A549 (cell line): ENCODE measurements around the gene MAP3K5.

ENCODE experiments used
- BHLHE40 ChIP-seq: IDR thresholded peaks from 2 replicates; pipeline ENCODE4 v1.6.1; 2012; ENCODE audit warnings: low read depth, low read length, inconsistent platforms
- CTCF ChIP-seq: fragments of >200 bp; sonication (Bioruptor Twin); formaldehyde crosslinking; IDR thresholded peaks from 3 replicates; pipeline ENCODE4 v1.5.1; 2016
- EP300 ChIP-seq, 2 experiments: fragments of >200 bp; sonication (Bioruptor Twin); formaldehyde crosslinking; IDR thresholded peaks; 2 replicates in 1 of 2; 3 replicates in 1 of 2; pipeline ENCODE4 v1.6.1; 2016 to 2017
- HOXA7 ChIP-seq: fragments of 250-450 bp; sonication (Bioruptor Pico); IDR thresholded peaks from 2 replicates; pipeline ENCODE4 v1.5.0; 2020; ENCODE audit warnings: mild to moderate bottlenecking, moderate library complexity
- MAZ ChIP-seq: fragments of 150-350 bp; IDR thresholded peaks from 2 replicates; pipeline ENCODE4 v1.6.1; 2014; ENCODE audit warnings: antibody characterized with exemption, low read depth, low read length, borderline replicate concordance
- NR3C1 ChIP-seq: fragments of >200 bp; sonication (Bioruptor Twin); formaldehyde crosslinking; IDR thresholded peaks from 3 replicates; pipeline ENCODE4 v1.6.1; 2017
- PHF8 ChIP-seq: fragments of 200-600 bp; sonication (generic); IDR thresholded peaks from 2 replicates; pipeline ENCODE4 v1.6.1; 2016; ENCODE audit warnings: low read depth, mild to moderate bottlenecking, antibody characterized with exemption, moderate library complexity, borderline replicate concordance
- REST ChIP-seq: fragments of 200-600 bp; sonication (generic); IDR thresholded peaks from 2 replicates; pipeline ENCODE4 v1.6.1; 2016; ENCODE audit warnings: antibody characterized with exemption, mild to moderate bottlenecking, moderate library complexity
- RFX5 ChIP-seq: fragments of 450-650 bp; IDR thresholded peaks from 2 replicates; pipeline ENCODE4 v1.7.1; 2014; ENCODE audit warnings: antibody characterized with exemption, mild to moderate bottlenecking, moderate library complexity
- SMC3 ChIP-seq: fragments of >200 bp; sonication (Bioruptor Twin); formaldehyde crosslinking; IDR thresholded peaks from 3 replicates; pipeline ENCODE4 v1.6.1; 2018; ENCODE audit warnings: inconsistent platforms
- ZNF302 ChIP-seq: fragments of 250-450 bp; sonication (Bioruptor Pico); IDR thresholded peaks from 2 replicates; pipeline ENCODE4 v1.9.0; 2021; ENCODE audit warnings: inconsistent platforms, mild to moderate bottlenecking, moderate library complexity
- ZSCAN20 ChIP-seq: fragments of 250-450 bp; sonication (Bioruptor Pico); IDR thresholded peaks from 2 replicates; pipeline ENCODE4 v1.8.0; 2022; ENCODE audit warnings: mild to moderate bottlenecking, moderate library complexity

GRCh38 chr6:136613477-136613876, 178.8 kb downstream of the MAP3K5 start:
- TF ChIP-seq BHLHE40: no peak
- TF ChIP-seq EP300 (IDR thresholded peaks at IDR 0.05): no peak
- TF ChIP-seq HOXA7 (CRISPR knock-in tag): no peak
- no peak for TF ChIP-seq SMC3
- no peak for TF ChIP-seq MAZ
- no peak for TF ChIP-seq ZSCAN20 (CRISPR knock-in tag)
- no peak for TF ChIP-seq PHF8
- no peak for TF ChIP-seq CTCF
- no peak for TF ChIP-seq ZNF302 (CRISPR knock-in tag)
- no peak for TF ChIP-seq NR3C1
- no peak for TF ChIP-seq REST
- TF ChIP-seq RFX5: no peak
